Measurements from ENCODE around the gene PLEKHA7.

Gene PLEKHA7

DNA sequence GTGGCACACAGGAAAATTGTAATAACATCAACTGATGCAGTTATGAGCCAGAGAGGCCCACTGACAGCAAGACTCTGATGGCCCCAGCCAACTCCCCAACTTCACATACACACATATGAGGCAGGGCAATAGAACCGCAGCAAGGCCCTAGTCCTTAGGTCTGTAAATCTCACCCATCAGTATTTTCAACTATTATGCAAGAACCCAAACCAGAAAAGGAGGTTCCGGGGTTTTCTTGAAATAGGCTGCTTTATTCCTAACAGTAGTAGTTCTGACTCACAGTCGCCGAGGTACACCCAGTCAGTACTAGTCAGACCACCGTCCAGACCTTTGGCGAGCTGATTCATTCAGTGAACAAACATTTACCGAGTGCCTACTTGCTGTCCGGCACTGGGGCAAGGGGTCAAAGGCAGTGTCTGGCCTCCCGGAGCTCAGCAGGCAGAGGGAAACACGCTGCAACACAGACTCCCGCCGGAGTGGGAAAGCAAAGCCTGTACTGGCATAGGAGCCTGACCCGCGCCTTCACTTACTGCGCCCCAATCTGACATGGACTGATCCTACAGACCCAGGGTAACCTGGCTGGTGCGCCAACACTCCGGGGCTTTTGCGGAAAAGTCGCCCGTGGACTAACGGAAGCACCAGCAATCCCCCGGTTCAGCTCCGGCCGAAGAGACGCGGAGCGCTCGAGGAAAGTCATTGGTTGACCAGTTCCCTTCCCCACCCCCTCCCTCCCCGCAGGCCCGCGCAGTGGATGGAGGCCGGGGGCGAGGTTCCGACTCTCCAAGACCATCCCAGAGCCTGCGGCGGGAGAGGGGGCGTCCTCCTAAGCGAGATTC, 1.3 kb downstream of the PLEKHA7 start:
- Histone ChIP-seq H3K27ac (replicated peaks) (no peak overlapping the region), H3K4me3 (replicated peaks; ENCODE audit: insufficient read depth, low read length) (no peak overlapping the region), H3K27me3 (ENCODE audit: insufficient read depth, poor library complexity, severe bottlenecking) (peaks cover 54% of the 10 kb centered on the region)
- DNase-seq (ENCODE audit: low read depth in 1 of 2, low spot score in 1 of 2) = no peak
- TF ChIP-seq, protein P1, sequence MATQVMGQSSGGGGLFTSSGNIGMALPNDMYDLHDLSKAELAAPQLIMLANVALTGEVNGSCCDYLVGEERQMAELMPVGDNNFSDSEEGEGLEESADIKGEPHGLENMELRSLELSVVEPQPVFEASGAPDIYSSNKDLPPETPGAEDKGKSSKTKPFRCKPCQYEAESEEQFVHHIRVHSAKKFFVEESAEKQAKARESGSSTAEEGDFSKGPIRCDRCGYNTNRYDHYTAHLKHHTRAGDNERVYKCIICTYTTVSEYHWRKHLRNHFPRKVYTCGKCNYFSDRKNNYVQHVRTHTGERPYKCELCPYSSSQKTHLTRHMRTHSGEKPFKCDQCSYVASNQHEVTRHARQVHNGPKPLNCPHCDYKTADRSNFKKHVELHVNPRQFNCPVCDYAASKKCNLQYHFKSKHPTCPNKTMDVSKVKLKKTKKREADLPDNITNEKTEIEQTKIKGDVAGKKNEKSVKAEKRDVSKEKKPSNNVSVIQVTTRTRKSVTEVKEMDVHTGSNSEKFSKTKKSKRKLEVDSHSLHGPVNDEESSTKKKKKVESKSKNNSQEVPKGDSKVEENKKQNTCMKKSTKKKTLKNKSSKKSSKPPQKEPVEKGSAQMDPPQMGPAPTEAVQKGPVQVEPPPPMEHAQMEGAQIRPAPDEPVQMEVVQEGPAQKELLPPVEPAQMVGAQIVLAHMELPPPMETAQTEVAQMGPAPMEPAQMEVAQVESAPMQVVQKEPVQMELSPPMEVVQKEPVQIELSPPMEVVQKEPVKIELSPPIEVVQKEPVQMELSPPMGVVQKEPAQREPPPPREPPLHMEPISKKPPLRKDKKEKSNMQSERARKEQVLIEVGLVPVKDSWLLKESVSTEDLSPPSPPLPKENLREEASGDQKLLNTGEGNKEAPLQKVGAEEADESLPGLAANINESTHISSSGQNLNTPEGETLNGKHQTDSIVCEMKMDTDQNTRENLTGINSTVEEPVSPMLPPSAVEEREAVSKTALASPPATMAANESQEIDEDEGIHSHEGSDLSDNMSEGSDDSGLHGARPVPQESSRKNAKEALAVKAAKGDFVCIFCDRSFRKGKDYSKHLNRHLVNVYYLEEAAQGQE (IDR thresholded peaks at IDR 0.05; ENCODE audit: insufficient replicate concordance, low read depth) = no peak
- TF ChIP-seq POLR2AphosphoS5 (IDR thresholded peaks at IDR 0.05; ENCODE audit: low read depth) (no peak), GABPA (IDR thresholded peaks at IDR 0.05; ENCODE audit: low read depth) (no peak), SPI1 (IDR thresholded peaks at IDR 0.05; ENCODE audit: borderline replicate concordance, low read depth) (no peak)
- TF ChIP-seq, protein P2, sequence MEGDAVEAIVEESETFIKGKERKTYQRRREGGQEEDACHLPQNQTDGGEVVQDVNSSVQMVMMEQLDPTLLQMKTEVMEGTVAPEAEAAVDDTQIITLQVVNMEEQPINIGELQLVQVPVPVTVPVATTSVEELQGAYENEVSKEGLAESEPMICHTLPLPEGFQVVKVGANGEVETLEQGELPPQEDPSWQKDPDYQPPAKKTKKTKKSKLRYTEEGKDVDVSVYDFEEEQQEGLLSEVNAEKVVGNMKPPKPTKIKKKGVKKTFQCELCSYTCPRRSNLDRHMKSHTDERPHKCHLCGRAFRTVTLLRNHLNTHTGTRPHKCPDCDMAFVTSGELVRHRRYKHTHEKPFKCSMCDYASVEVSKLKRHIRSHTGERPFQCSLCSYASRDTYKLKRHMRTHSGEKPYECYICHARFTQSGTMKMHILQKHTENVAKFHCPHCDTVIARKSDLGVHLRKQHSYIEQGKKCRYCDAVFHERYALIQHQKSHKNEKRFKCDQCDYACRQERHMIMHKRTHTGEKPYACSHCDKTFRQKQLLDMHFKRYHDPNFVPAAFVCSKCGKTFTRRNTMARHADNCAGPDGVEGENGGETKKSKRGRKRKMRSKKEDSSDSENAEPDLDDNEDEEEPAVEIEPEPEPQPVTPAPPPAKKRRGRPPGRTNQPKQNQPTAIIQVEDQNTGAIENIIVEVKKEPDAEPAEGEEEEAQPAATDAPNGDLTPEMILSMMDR (IDR thresholded peaks at IDR 0.05; ENCODE audit: insufficient read depth, low read length) = no peak

DNA sequence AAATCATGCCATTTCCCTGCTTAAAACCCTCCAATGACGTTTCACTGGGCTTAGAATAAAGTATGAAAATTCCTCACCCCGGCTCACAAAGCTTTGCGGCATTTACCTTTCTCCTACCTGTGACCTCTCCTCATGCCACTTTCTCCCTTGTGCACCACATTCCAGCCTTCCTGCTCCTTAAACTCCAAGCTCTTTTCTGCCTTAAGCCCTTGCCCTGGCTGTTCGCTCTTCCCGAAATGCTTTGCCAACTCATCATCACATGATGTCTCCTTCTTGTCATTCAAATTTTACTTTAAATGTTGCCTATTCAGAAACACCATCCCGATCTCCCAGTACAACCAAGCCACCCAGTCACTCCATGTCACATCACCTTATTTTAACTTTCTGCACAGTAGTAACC, 2.0 kb downstream of the PLEKHA7 start:
- TF ChIP-seq GABPA (IDR thresholded peaks at IDR 0.05; ENCODE audit: low read depth) = no peak
- no peak for TF ChIP-seq POLR2AphosphoS5 (IDR thresholded peaks at IDR 0.05; ENCODE audit: low read depth)
- Histone ChIP-seq H3K4me3 (replicated peaks; ENCODE audit: insufficient read depth, low read length) (no peak overlapping the region), H3K27me3 (ENCODE audit: insufficient read depth, poor library complexity, severe bottlenecking) (peaks cover 53% of the 10 kb centered on the region), H3K27ac (replicated peaks) (no peak overlapping the region)
- DNase-seq (ENCODE audit: low read depth in 1 of 2, low spot score in 1 of 2) = no peak

DNA sequence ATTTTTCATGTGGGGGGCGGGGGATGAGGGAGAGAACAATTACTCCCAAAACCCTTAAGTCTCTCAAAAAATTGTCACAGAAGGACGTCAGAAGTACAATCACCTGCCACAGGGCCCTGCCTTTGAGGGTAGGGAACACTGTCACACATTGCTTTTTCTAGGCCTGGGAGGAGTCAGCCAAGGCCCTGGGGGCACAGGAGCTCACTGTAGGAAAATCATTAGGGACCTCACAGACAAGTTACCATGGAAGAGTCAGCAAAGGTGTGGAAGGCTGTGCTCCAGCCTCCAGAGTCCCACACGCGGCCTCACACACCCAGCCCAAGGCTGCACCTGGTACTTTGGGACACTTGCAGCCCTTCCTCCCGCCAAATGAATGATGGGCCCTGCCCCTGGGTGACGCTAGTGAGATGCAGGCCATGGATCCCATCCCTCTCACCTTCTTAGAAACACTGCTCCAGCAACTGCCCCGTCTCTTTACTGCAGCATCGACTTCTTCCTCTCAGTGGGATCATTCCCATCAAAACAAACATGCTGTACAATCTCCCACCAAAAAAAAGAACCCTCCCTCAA, 3.3 kb downstream of the PLEKHA7 start:
- no peak overlapping the region for H3K27ac ChIP-seq (replicated peaks)
- no peak for DNase-seq (ENCODE audit: low read depth in 1 of 2, low spot score in 1 of 2)
- H3K4me3 ChIP-seq (replicated peaks; ENCODE audit: insufficient read depth, low read length) = no peak overlapping the region
- TF ChIP-seq POLR2AphosphoS5 (IDR thresholded peaks at IDR 0.05; ENCODE audit: low read depth) (no peak), SPI1 (IDR thresholded peaks at IDR 0.05; ENCODE audit: borderline replicate concordance, low read depth) (no peak), GABPA (IDR thresholded peaks at IDR 0.05; ENCODE audit: low read depth) (no peak)
- TF ChIP-seq, protein P2 (IDR thresholded peaks at IDR 0.05; ENCODE audit: insufficient read depth, low read length) = no peak
- TF ChIP-seq, protein P1 (IDR thresholded peaks at IDR 0.05; ENCODE audit: insufficient replicate concordance, low read depth) = no peak
- peaks cover 42% of the 10 kb centered on the region for H3K27me3 ChIP-seq (ENCODE audit: insufficient read depth, poor library complexity, severe bottlenecking)

DNA sequence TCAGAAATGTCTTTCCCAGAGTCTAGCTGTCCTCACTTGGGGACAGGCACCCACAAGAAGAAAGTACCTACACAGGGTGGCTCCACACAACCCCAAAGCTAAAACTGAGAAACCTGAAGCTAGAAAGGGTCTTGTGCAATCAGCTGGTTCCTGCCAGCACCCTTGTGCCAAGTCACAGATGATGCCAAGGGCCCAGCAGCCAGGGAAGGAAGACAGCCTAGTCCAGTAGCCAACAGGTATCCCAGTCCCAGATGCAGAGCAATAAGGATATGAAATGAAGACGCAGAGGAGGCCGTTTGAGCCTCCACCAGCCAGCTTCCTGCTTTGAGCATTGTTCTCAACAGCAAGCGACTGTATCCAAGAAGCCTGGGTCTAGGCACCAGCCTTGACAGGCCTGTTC, 6.1 kb downstream of the PLEKHA7 start:
- H3K27me3 ChIP-seq (ENCODE audit: insufficient read depth, poor library complexity, severe bottlenecking) = peaks cover 24% of the 10 kb centered on the region
- DNase-seq (ENCODE audit: low read depth in 1 of 2, low spot score in 1 of 2) = no peak
- H3K27ac ChIP-seq (replicated peaks) = no peak overlapping the region
- TF ChIP-seq POLR2AphosphoS5 (IDR thresholded peaks at IDR 0.05; ENCODE audit: low read depth) (no peak), SPI1 (IDR thresholded peaks at IDR 0.05; ENCODE audit: borderline replicate concordance, low read depth) (no peak), GABPA (IDR thresholded peaks at IDR 0.05; ENCODE audit: low read depth) (no peak)
- TF ChIP-seq, protein P2 (IDR thresholded peaks at IDR 0.05; ENCODE audit: insufficient read depth, low read length) = no peak
- TF ChIP-seq, protein P1 (IDR thresholded peaks at IDR 0.05; ENCODE audit: insufficient replicate concordance, low read depth) = no peak
- H3K4me3 ChIP-seq (replicated peaks; ENCODE audit: insufficient read depth, low read length) = no peak overlapping the region
